ENCODE measurements around the gene CFAP161.
A peak's percentile ranks its signal among the peaks of the same experiment; 100 is the strongest.
"Not testable (repeated sequence)": the region's sequence is repeated elsewhere in the genome, so short reads cannot be mapped to it uniquely, and the experiment has no call there.

Gene CFAP161

DNA sequence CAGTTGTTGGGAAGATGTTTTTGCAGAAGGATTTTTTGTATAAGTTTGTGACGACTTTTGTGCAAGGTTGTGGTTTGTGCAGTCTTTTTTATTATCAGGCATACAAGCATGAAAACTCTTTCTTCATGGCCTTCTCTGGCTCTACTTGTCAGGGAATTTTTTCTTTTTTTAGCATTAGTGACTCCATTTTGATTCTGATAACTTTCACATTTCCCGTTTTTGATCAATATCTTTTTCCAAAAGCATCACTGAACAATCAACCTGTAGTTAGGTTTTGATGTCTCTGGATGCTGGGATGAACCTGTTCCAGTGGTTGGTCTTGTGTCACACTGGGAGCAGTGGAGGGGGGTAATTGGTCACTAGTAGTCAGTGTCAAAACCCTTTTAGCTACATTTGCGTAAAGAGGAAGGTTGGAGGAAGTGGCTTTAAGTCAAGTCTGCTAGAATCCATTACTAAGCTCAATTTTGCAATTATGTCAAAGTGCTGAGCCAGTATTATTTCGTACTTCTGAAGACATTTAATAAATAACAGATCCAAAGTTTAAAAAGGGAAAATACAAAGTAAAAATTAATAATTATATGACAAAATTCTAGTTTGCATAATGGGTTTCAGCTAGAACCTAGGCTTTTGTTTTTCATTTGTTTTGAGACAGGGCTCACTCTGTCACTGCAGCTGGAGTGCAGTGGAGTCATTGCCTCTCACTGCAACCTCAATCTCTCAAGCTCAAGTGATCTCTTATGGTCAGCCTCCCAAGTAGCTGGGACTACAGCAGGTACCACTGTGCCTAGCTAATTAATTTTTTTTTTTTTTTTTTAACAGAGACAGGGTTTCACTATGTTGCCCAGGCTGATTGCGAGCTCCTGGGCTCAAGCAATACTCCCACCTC, 18.8 kb upstream of the CFAP161 start:
- Mint-ChIP-seq H3K27me3 (peaks cover 51 to 59% of the 10 kb centered on the region in 2 donors), H3K36me3 (ENCODE audit: insufficient read depth) (no peaks in the 10 kb centered on the region), H3K4me1 (ENCODE audit: low read depth in 2 of 2) (no peaks in the 10 kb centered on the region), H3K4me3 (no peak overlapping the region), H3K27ac (no peak overlapping the region), H3K9me3 (no peaks in the 10 kb centered on the region)
- no peak for DNase-seq
- no peak for ATAC-seq (replicated peaks)

DNA sequence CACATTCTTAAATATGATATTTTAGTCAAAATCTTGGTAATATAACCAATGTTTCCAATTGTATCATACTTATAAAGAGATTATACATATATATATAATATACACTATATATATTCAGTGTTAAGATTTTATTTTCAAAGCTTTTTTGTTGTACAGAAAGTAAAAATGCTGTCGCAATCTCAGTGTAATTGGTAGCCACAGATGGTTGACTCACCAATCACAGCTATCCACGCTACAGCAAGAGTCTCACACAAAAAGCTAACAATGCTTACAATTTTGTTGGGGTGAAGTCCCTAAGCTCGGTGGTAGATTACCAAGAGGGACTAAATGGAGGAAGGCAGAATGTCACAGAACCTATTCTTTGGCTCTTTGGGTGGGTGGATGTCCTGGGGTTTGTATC, 16.9 kb upstream of the CFAP161 start:
- Mint-ChIP-seq H3K27ac (no peak overlapping the region), H3K27me3 (peaks cover 45 to 49% of the 10 kb centered on the region in 2 donors), H3K9me3 (no peaks in the 10 kb centered on the region), H3K4me1 (ENCODE audit: low read depth in 2 of 2) (no peaks in the 10 kb centered on the region), H3K36me3 (ENCODE audit: insufficient read depth) (no peaks in the 10 kb centered on the region), H3K4me3 (no peak overlapping the region)
- ATAC-seq (replicated peaks) (no peak), DNase-seq (no peak)

DNA sequence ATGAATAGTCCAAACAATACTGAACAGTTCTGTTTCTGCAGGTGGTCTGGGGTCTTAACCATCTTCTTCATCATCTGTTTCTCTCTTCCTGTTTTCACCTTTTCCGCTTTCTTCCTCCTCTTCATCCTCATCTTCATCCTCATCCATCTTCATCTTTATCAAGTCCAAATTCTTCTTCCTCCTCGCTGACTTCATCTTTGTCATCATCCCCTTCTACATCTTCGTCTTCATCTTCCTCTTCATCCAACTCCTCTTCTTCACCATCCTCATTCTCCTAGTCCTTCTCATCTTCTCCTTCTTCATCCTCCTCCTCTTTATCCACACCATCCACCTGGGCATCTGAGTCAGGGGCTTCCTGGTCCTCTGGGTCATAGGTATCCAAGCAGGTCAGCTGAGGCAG, 16.5 kb upstream of the CFAP161 start:
- no peak for ATAC-seq (replicated peaks)
- Mint-ChIP-seq H3K4me3 (no peak overlapping the region), H3K27ac (no peak overlapping the region), H3K36me3 (ENCODE audit: insufficient read depth) (no peaks in the 10 kb centered on the region), H3K4me1 (ENCODE audit: low read depth in 2 of 2) (no peaks in the 10 kb centered on the region), H3K9me3 (no peaks in the 10 kb centered on the region), H3K27me3 (peaks cover 50 to 51% of the 10 kb centered on the region in 2 donors)
- no peak for DNase-seq

DNA sequence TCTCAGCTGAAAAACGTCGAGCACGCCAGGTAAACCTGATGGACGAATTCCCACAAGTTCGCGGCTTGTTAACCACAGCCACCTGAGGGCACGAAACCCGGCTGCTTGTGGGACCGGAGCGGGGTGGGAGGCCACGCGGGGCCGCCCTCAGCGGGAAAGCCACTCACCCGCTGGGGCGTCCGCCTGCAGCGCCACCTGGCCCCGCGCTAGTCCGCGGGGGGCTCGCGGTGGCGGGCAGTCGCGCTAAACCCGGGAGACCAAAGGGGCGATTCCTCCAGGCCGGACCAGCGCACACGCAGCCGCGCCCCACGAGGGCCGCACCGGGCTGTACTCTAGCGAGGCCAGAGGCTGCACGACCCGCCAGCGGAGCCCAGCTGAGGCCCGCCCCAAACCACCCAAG, 15.7 kb upstream of the CFAP161 start:
- H3K27ac Mint-ChIP-seq: no peak overlapping the region

DNA sequence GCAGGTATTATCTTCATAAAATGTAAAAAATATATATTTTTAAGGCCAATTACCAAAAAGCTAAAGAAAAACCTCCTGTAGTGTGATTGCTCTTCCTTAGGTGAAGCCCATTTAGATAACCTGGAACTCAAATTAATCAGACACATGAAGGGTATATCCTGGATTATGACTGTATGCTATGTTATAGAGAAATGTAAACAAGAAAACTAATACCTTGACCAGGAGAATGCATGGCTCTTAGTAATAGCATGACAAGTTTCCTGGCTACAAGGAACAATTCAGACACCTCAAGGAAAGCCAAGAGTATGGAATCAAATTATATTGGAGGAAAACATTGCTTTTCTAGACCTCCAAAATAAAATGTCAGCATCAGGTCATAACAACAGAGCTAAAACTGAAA, 14.0 kb upstream of the CFAP161 start:
- no peaks in the 10 kb centered on the region for H3K36me3 Mint-ChIP-seq (ENCODE audit: insufficient read depth)
- no peaks in the 10 kb centered on the region for H3K9me3 Mint-ChIP-seq
- ATAC-seq (replicated peaks) (no peak), DNase-seq (no peak)
- no peak overlapping the region for H3K4me3 Mint-ChIP-seq
- no peaks in the 10 kb centered on the region for H3K4me1 Mint-ChIP-seq (ENCODE audit: low read depth in 2 of 2)
- no peak overlapping the region for H3K27ac Mint-ChIP-seq
- H3K27me3 Mint-ChIP-seq: peaks cover 59 to 61% of the 10 kb centered on the region in 2 donors

More for the DNA sequence above, 15.7 kb upstream of the CFAP161 start:
- Mint-ChIP-seq H3K4me1 (ENCODE audit: low read depth in 2 of 2) (no peaks in the 10 kb centered on the region), H3K9me3 (no peaks in the 10 kb centered on the region), H3K4me3 (no peak overlapping the region), H3K36me3 (ENCODE audit: insufficient read depth) (no peaks in the 10 kb centered on the region), H3K27me3 (peaks cover 57 to 59% of the 10 kb centered on the region in 2 donors)
- ATAC-seq (replicated peaks): no peak
- DNase-seq: no peak

DNA sequence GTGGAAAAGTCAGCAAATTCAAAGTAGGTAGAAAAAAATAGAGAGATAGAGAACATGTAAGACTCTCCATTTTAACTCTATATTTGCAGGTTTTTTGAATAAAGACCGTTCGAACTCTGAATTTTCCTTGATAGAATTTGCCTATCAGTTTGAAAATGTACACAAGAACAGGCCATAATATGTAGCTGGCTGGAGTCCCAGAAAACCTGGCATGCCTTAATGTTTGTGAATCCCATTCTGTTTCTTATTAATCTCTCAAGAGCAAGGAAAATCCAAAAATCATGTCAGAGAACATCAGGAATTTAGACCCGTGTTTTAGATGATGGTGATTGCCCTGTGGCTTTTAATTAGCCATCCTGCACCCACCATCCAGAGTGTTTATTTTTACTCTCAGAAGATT, 7.2 kb upstream of the CFAP161 start:
- Mint-ChIP-seq H3K27me3 (peaks cover 68 to 79% of the 10 kb centered on the region in 2 donors), H3K4me1 (ENCODE audit: low read depth in 2 of 2) (no peaks in the 10 kb centered on the region), H3K9me3 (no peaks in the 10 kb centered on the region), H3K27ac (no peak overlapping the region), H3K4me3 (no peak overlapping the region), H3K36me3 (ENCODE audit: insufficient read depth) (no peaks in the 10 kb centered on the region)
- ATAC-seq (replicated peaks): no peak
- no peak for DNase-seq

DNA sequence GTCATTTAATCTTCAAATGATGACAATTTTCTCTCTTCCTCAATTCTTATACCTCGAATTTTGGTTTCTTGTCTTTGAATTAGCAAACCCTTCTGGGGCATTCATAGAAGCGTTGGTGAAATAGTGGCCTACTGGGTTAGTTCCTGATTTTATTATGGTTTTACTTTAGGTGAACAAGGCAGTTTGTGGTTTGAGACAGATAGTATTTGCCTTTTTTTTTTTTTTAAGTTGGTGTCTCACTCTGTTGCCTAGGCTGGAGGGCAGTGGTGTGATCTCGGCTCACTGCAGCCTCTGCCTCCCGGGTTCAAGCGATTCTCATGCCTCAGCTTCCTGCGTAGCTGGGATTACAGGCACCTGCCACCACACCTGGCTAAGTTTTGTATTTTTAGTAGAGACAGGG, 7.4 kb downstream of the CFAP161 start:
- ATAC-seq (replicated peaks); H3K36me3 Mint-ChIP-seq (ENCODE audit: insufficient read depth); DNase-seq; H3K4me3 Mint-ChIP-seq; H3K9me3 Mint-ChIP-seq; H3K4me1 Mint-ChIP-seq (ENCODE audit: low read depth in 2 of 2): not testable (repeated sequence)
- Mint-ChIP-seq H3K27me3 (peaks cover 44 to 61% of the 10 kb centered on the region in 2 donors), H3K27ac (peak overlapping the region in 1 of 2 donors; percentile 63)

DNA sequence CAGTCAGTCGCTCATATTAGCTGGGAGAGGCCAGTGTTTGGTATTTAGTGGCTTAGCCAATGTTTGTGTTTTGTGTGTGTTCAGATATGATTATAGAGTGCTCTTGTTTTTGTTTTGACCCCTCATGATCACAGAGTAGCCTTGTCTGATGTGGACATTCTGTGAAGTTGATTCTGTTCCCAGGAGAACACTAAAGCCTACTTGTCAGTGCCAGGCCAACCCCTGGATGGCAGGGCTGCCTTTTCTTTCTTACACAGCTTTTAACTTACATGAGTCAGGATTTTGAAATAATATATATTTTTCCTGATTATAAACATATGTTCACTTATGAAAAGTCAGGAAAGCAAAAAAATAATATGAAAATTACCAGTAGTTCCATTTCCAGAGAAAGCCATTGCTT, 11.9 kb downstream of the CFAP161 start:
- Mint-ChIP-seq H3K27me3 (peaks cover 45% of the 10 kb centered on the region in 2 donors), H3K4me1 (ENCODE audit: low read depth in 2 of 2) (no peaks in the 10 kb centered on the region), H3K9me3 (no peaks in the 10 kb centered on the region), H3K4me3 (no peak overlapping the region), H3K36me3 (ENCODE audit: insufficient read depth) (no peaks in the 10 kb centered on the region), H3K27ac (no peak overlapping the region)
- ATAC-seq (replicated peaks) (no peak), DNase-seq (no peak)

DNA sequence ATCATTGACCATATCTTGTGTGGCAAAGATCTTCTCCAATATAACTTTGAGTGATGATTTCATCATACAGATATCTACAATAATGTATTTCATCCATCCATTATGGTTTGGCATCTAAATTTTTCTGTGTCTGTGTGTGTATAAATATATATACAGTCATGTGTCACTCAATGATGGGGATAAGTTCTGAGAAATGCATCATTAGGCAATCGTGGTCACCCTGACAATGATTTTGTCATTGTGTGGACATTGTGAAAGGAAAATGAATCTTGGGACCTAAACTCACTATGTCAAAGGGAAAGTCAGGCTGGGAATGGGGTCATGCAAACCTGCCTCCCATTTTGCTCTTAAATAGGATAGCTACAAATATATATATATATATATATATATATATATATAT, 12.4 kb downstream of the CFAP161 start:
- H3K27me3 Mint-ChIP-seq: peaks cover 45 to 50% of the 10 kb centered on the region in 2 donors
- H3K9me3 Mint-ChIP-seq: no peaks in the 10 kb centered on the region
- H3K27ac Mint-ChIP-seq: no peak overlapping the region
- H3K4me3 Mint-ChIP-seq: no peak overlapping the region
- DNase-seq (no peak), ATAC-seq (replicated peaks) (no peak)
- H3K36me3 Mint-ChIP-seq (ENCODE audit: insufficient read depth): no peaks in the 10 kb centered on the region
- no peaks in the 10 kb centered on the region for H3K4me1 Mint-ChIP-seq (ENCODE audit: low read depth in 2 of 2)

DNA sequence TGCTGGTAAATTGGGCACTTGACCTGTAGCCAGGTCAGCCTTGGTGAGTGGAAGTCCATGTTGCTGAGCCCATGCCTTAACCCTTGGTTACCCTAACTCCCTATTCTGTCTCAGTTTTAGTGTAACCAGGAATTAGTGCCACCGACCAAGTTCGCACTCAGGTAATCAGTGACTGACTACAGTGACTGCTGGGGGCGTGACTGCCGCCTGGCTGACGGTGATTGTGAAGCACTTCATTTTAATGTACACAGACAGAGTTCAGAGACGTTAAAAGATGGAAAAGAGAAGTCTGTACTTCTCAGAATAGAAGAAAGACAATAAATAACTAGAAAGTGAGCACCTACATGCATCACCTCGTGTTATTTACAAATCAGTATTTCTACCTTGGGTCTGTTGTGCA, 17.3 kb downstream of the CFAP161 start:
- DNase-seq: no peak
- Mint-ChIP-seq H3K27me3 (peaks cover 17 to 18% of the 10 kb centered on the region in 2 donors), H3K4me3 (no peak overlapping the region), H3K4me1 (ENCODE audit: low read depth in 2 of 2) (no peaks in the 10 kb centered on the region), H3K36me3 (ENCODE audit: insufficient read depth) (no peaks in the 10 kb centered on the region), H3K9me3 (no peaks in the 10 kb centered on the region), H3K27ac (no peak overlapping the region)
- no peak for ATAC-seq (replicated peaks)

DNA sequence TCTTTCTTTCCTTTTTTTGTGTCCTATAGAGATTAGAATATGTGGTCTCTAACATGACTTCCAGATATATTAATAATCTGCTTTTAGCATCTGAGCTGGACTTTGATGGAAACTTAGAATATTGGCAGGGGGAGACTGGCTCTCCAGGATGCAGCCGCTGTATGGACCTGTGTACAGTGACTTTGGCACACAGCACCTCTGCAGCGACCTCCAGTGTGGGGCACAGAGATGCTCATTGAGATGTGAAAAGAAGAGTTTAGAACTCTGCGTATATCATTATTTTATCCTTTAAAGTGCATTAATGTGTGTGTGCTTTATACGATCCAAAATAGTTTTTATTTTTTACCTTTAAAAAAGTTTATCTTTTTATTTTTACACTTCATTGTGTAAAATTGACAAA, 18.3 kb downstream of the CFAP161 start:
- ATAC-seq (replicated peaks): no peak
- Mint-ChIP-seq H3K36me3 (ENCODE audit: insufficient read depth) (no peaks in the 10 kb centered on the region), H3K27me3 (peaks cover 13 to 24% of the 10 kb centered on the region in 2 donors), H3K4me1 (ENCODE audit: low read depth in 2 of 2) (no peaks in the 10 kb centered on the region), H3K4me3 (no peak overlapping the region), H3K27ac (no peak overlapping the region), H3K9me3 (no peaks in the 10 kb centered on the region)
- DNase-seq: no peak

DNA sequence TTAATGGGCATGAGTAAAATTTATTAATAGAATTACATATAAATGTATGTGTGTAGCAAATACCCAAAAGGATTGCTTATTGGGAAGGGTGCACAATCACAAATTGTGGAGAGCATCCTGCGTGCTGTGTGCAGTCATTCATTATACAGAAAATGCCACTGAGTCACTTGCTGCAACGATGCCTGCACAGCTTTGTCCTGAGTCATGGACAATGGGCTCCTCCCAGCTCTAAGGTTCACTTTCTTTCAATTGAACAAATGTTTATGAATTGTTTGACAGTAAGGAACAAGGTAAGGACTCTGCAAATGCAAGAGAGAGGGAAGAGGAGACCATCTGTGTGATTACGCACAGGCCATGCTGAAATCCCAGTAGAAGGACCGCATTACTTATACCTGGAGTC, 18.7 kb downstream of the CFAP161 start:
- H3K36me3 Mint-ChIP-seq (ENCODE audit: insufficient read depth): no peaks in the 10 kb centered on the region
- no peak overlapping the region for H3K4me3 Mint-ChIP-seq
- H3K27me3 Mint-ChIP-seq: peaks cover 11 to 24% of the 10 kb centered on the region in 2 donors
- ATAC-seq (replicated peaks): no peak
- DNase-seq: no peak
- no peaks in the 10 kb centered on the region for H3K9me3 Mint-ChIP-seq
- H3K27ac Mint-ChIP-seq: no peak overlapping the region
- no peaks in the 10 kb centered on the region for H3K4me1 Mint-ChIP-seq (ENCODE audit: low read depth in 2 of 2)

DNA sequence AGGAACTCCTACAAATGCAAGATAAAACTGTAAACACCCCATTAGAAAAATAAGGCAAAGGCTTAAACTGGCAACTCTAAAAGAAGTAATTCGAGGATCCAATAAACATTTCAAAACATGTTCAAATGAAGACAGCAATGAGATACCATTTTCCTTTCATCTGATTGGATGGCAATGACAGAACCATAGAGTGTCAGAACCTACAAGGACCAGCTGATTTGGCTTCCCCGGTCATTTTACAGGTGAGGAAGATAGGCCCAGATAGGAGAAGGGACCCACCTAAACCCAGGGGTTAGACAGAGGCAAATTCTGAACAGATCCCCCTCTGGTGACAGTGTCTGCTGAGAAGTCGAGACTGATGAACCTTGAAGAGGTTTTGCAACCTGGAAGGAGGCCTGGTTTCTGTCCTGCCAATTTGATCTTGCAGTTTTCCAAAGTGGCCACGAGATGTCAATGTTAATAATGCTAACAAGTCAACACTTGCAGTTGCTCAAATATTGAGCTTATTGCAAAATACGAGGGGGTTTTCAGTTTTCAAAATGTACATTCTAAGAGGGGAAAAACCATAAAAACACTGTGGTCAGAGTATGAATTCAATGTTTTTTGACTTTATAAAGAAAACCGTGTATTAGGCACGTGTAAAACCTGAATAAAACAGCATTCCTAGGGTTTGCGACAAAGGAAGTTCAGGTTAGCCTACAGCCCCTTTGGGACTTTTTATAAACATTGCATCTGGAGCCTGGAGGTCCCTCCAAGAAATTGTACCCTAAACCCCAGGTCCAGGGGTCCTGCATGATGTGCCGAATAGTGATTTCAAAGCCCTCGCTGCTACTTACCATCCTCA, 21.5 kb downstream of the CFAP161 start:
- peaks cover 11 to 19% of the 10 kb centered on the region in 2 donors for H3K27me3 Mint-ChIP-seq
- peaks cover 0 to under 1% of the 10 kb centered on the region in 2 donors for H3K4me1 Mint-ChIP-seq (ENCODE audit: low read depth in 2 of 2)
- H3K4me3 Mint-ChIP-seq: no peak overlapping the region
- H3K9me3 Mint-ChIP-seq: no peaks in the 10 kb centered on the region
- DNase-seq (peak in 1 of 3 experiments; percentile 11), ATAC-seq (replicated peaks) (no peak)
- H3K36me3 Mint-ChIP-seq (ENCODE audit: insufficient read depth): no peaks in the 10 kb centered on the region
- no peak overlapping the region for H3K27ac Mint-ChIP-seq

DNA sequence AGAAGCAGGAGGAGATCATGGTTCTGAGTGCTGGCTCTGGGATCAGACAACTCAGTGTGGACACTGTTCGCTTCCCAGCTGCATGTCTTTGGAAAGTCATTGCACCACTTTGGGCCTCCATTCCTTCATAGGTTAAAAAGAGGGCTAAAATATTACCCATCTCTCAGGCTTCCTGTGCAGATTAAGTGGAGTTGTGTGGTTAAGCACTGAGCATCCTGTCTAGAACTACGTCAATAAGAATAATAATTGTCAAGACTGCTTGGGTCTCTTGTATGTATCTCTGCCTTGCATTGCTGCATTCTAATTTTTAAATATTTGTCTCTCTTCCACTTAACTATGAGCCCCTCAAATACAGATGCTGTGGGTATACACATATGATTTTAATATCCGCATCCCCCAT, 22.3 kb downstream of the CFAP161 start:
- no peaks in the 10 kb centered on the region for H3K36me3 Mint-ChIP-seq (ENCODE audit: insufficient read depth)
- peaks cover 15 to 19% of the 10 kb centered on the region in 2 donors for H3K27me3 Mint-ChIP-seq
- no peaks in the 10 kb centered on the region for H3K9me3 Mint-ChIP-seq
- H3K27ac Mint-ChIP-seq: no peak overlapping the region
- H3K4me3 Mint-ChIP-seq: no peak overlapping the region
- H3K4me1 Mint-ChIP-seq (ENCODE audit: low read depth in 2 of 2): peaks cover under 1 to 2% of the 10 kb centered on the region in 2 donors
- ATAC-seq (replicated peaks) (no peak), DNase-seq (no peak)

All from effector memory CD8-positive, alpha-beta T cell (primary cell).